ENCODE measurements around the gene TNNI2. TPM values are rescaled to one million over a fixed set of nuclear protein-coding genes. Genes with fewer than 3 reads are reported as not detected.
"Not testable (repeated sequence)": the region's sequence is repeated elsewhere in the genome, so short reads cannot be mapped to it uniquely, and the experiment has no call there.

Gene TNNI2
- polyA plus RNA-seq, 1 donor (not counting 4 experiments of a cell fraction or from before 2014, with no cell fraction given): 10.7 TPM

DNA sequence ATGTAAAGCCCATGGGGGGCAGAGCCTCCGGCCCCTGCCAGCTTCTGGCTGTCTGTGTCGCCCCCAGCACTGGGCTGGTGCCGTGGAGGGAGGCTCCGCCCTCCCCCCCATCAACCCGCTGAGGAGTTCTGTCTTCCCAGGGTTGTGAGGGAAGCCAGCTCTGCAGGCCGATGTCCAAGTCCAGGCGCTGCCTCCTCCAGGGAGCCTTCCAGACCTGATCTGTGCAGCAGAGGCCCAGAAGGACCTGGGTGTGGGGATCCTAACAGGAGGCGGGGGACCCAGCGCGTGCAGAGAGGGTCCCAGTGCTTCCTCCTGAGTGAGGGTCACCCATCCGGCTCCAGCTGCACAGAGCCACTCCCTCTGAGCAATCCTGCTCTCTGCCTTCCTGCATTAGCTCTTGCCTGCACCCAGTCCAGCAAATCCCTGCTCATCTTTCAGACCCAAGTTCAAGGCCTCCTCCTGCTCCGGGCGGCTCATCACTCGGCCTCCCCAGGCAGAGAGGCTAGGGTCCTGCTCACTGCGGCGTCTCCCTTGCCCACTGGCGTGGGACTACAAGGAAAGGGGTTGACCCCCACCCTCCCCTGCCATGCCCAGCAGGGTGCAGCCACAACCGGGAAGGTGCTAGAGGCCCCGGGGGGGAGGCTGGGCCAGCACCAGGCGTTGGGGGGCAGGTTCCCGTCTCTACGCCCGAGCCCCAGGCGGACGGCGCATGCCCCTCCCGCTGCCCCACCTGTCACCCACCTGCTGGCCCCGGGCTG lies 36.5 kb downstream of the TNNI2 start:
- H3K79me2 ChIP-seq (ENCODE audit: control insufficient read depth, insufficient read depth, low read length): no peaks in the 10 kb centered on the region
- H2AFZ ChIP-seq (ENCODE audit: control insufficient read depth, low read length): no peak overlapping the region
- H4K20me1 ChIP-seq (ENCODE audit: control insufficient read depth, extremely low read depth, insufficient read depth, low read length): no peaks in the 10 kb centered on the region
- peaks cover 33% of the 10 kb centered on the region for H3K4me1 ChIP-seq (ENCODE audit: control insufficient read depth, extremely low read depth, insufficient read depth, low read length)
- dilution Hi-C loops (cut with MboI; ENCODE audit: extremely low pct_ligation_motif_present, low sequenced_read_pairs): no loop called here
- no peaks in the 10 kb centered on the region for H3K36me3 ChIP-seq (ENCODE audit: control insufficient read depth in 2 of 2, extremely low read depth in 1 of 2, insufficient read depth in 2 of 2, low read length in 2 of 2)
- no peak for FAIRE-seq
- no peak overlapping the region for H3K9ac ChIP-seq (ENCODE audit: control insufficient read depth, extremely low read depth, insufficient read depth, low read length)
- peaks cover 14% of the 10 kb centered on the region for H3K27me3 ChIP-seq (ENCODE audit: control insufficient read depth, extremely low read depth, insufficient read depth, low read length)
- H3K9me3 ChIP-seq (ENCODE audit: control insufficient read depth, low read depth, low read length): no peaks in the 10 kb centered on the region
- H3K4me3 ChIP-seq (ENCODE audit: control insufficient read depth in 2 of 3, extremely low read depth in 1 of 3, insufficient read depth in 2 of 3, low read depth in 1 of 3, low read length in 3 of 3): no peak overlapping the region
- H3K27ac ChIP-seq (ENCODE audit: control insufficient read depth, insufficient read depth, low read length): no peak overlapping the region
- H3K4me2 ChIP-seq (ENCODE audit: control insufficient read depth, extremely low read depth, insufficient read depth, low read depth, low read length): no peak overlapping the region
- DNase-seq (ENCODE audit: low read depth, low spot score): no peak
- TF ChIP-seq, protein P1, sequence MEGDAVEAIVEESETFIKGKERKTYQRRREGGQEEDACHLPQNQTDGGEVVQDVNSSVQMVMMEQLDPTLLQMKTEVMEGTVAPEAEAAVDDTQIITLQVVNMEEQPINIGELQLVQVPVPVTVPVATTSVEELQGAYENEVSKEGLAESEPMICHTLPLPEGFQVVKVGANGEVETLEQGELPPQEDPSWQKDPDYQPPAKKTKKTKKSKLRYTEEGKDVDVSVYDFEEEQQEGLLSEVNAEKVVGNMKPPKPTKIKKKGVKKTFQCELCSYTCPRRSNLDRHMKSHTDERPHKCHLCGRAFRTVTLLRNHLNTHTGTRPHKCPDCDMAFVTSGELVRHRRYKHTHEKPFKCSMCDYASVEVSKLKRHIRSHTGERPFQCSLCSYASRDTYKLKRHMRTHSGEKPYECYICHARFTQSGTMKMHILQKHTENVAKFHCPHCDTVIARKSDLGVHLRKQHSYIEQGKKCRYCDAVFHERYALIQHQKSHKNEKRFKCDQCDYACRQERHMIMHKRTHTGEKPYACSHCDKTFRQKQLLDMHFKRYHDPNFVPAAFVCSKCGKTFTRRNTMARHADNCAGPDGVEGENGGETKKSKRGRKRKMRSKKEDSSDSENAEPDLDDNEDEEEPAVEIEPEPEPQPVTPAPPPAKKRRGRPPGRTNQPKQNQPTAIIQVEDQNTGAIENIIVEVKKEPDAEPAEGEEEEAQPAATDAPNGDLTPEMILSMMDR (optimal IDR thresholded peaks at IDR 0.05 in 1 of 3, IDR thresholded peaks at IDR 0.05 in 1 of 3, conservative IDR thresholded peaks at IDR 0.05 in 1 of 3; ENCODE audit: extremely low read depth in 1 of 3, insufficient read depth in 2 of 3, low read length in 3 of 3): no peak
- TF ChIP-seq EZH2 (IDR thresholded peaks at IDR 0.05; ENCODE audit: low read length): no peak
- H3K9me1 ChIP-seq (ENCODE audit: control insufficient read depth, extremely low read depth, insufficient read depth, low read length): no peaks in the 10 kb centered on the region

DNA sequence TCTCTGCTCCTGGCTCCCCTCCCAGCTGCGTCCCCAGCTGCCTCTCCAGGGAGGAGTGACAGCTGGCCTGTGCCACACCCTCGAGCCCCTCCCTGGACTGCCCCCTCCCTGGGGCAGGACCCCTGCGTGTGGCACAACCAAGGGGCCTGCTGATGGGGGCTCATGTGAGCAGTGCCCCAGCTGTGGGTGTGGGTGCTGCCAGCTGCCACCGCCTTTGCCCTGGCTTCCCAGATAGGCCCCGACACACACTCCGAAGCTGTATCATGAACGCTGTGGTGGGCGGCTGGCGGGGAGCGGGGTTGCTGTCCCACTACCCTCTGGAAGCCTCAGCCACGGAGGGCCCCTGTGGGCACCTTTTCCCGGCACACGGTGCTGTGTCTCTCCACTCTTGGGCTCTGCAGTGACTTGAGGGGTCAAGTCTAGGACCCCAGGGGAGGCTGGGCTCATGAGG lies 37.1 kb downstream of the TNNI2 start:
- H3K4me3 ChIP-seq (ENCODE audit: control insufficient read depth in 2 of 3, extremely low read depth in 1 of 3, insufficient read depth in 2 of 3, low read depth in 1 of 3, low read length in 3 of 3); H4K20me1 ChIP-seq (ENCODE audit: control insufficient read depth, extremely low read depth, insufficient read depth, low read length); H2AFZ ChIP-seq (ENCODE audit: control insufficient read depth, low read length); H3K9me3 ChIP-seq (ENCODE audit: control insufficient read depth, low read depth, low read length); H3K4me2 ChIP-seq (ENCODE audit: control insufficient read depth, extremely low read depth, insufficient read depth, low read depth, low read length); FAIRE-seq; H3K79me2 ChIP-seq (ENCODE audit: control insufficient read depth, insufficient read depth, low read length); dilution Hi-C loops (cut with MboI; ENCODE audit: extremely low pct_ligation_motif_present, low sequenced_read_pairs); H3K9me1 ChIP-seq (ENCODE audit: control insufficient read depth, extremely low read depth, insufficient read depth, low read length); H3K27me3 ChIP-seq (ENCODE audit: control insufficient read depth, extremely low read depth, insufficient read depth, low read length); H3K9ac ChIP-seq (ENCODE audit: control insufficient read depth, extremely low read depth, insufficient read depth, low read length); H3K36me3 ChIP-seq (ENCODE audit: control insufficient read depth in 2 of 2, extremely low read depth in 1 of 2, insufficient read depth in 2 of 2, low read length in 2 of 2); H3K27ac ChIP-seq (ENCODE audit: control insufficient read depth, insufficient read depth, low read length); DNase-seq (ENCODE audit: low read depth, low spot score): not testable (repeated sequence)
- peaks cover 30% of the 10 kb centered on the region for H3K4me1 ChIP-seq (ENCODE audit: control insufficient read depth, extremely low read depth, insufficient read depth, low read length)
